GM15510 (cell line): ENCODE measurements around the gene NUDT5.

Experiments used
- POLR2A ChIP-seq: IDR thresholded peaks from 3 replicates; pipeline ENCODE4 v1.6.1; 2011; ENCODE audit warnings: borderline replicate concordance; ENCODE audit not compliant: insufficient read length; ENCODE audit errors: extremely low read depth

NUDT5 gene

DNA sequence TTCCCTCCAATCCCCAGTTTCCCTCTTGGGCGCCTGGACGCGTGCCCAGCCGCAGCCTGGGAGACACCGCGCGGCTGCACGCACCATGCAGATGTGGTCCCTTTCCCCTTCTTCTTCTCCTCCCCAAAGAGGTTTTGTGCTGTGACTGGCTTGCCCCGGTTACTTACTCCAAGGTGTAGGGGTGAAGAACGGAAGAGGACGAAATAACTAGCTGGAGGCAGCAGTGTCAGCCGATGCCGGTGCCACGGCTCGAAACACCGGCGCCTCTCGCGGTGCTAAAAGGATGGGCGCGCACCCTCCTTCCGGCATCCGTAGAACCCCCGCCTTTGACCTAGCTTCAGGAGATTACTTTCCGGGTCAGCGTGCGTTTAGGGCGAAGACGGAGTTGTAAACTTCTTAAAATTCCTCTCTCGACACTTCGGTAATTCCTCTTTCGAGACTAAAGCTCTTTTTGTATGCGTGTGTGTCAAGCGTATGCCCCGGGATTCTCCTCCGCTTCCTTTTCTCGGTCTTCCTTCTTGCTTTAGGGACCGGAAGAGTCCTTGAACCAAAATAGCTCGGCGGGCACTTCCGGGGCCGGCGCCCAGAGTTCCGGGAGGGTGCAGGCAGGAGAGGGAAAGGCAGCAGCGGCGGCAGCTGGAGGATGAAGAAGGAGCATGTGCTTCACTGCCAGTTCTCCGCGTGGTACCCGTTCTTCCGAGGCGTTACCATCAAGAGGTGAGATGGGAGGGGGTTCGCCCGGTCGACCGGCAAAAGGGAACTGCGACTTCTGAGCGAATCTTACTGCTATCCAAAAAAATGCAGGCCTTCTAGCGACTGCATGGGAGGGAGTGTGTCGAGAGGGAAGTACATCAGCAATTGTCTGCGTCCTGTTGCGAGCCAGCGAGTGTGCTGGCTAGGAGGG lies at the start of gene NUDT5, which contains the start of gene CDC123:
Gene NUDT5, minus strand, starts transcription at position 289 of the 904 bp plus-strand sequence. CDS start 9,600 bp downstream, outside the sequence.
Gene CDC123, plus strand, starts transcription at position 586 of the 904 bp plus-strand sequence. Its CDS starts 58 bp downstream, at position 644.
- TF ChIP-seq POLR2A: peak; percentile 55

DNA sequence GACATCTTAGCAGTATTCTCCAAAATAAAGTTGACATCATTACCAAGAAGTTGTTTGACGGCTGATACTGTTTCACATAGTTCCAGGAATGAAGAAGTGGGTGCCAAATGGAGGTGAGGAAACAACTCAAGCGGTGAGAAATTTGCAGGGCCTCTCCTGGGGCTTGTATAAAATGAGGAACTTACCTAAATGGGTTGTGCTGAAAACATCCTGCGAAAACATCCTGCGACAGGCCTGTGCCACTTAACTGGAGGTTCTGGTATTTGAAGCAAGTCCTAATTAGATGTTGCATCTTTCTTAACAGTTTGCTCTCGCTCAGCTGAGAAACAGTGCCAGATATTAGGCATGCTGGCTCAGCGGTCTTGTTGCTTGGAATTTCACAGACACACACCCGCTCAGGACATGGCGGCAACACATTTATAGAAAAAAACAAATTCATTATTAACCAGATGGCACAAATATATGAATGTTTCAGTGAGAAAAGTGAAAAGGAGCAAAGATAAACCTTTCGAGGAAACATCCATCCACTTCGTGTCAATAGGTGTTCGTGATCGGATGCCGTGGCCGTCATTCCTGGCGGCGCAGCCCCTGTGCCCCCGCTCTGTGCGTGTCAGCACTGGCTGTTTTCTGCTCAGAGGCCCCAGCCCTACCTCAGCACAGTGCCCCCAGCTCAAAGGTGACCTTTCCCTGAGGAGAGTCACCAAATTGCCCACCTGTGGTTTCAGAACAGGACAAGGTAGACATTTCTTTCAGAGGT lies 48.4 kb upstream of the NUDT5 start:
- TF ChIP-seq POLR2A: no peak

DNA sequence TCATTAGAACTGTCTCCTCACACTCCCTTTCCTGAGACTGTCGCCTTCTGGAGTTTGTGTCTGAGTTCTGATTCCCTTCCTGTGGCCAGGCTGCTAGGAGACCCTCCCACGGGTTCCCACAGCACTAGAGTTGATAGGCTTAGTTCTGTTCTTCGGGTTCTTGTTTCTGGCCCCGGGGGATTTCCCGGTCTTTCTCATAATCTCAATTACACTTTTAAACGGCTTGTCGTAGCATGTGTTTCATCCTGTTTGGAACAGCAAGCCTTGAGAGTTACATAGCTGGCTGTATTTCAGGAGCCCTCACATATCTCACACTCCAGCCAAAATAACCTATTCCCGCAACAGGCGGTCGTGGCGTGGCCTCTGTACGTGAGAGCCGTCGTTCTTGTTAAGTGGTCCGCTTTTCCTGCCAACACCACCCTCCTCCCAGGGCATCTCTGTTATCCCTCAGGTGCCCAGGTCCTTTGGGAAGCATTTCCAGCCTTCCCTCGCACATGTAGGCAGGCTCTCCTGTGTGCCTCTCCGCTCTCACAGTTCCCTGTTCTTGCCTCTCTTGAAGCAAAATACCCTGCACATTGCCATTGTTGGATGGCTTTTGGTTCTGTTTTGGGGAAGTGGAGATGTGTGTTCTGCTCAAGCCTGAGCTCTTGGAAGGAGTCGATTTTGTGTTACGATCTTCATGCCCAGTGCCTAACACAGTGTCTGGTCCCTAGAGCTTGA lies 46.3 kb upstream of the NUDT5 start:
- TF ChIP-seq POLR2A: no peak

DNA sequence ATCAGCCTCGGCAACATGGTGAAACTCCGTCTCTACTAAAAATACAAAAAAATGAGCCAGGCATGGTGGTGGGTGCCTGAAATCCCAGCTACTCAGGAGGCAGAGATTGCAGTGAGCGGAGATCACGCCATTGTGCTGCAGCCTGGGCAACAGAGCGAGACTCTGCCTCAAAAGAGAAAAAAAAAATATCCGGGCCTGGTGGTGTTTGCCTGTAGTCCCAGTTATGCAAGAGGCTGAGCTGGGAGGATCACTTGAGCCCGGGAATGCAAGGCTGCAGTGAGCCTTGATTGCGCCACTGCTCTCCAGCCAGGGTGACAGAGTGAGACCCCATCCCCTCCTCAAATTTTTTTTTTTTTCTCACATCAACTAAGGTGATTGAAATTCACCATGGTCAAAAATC lies 43.1 kb upstream of the NUDT5 start:
- no peak for TF ChIP-seq POLR2A

DNA sequence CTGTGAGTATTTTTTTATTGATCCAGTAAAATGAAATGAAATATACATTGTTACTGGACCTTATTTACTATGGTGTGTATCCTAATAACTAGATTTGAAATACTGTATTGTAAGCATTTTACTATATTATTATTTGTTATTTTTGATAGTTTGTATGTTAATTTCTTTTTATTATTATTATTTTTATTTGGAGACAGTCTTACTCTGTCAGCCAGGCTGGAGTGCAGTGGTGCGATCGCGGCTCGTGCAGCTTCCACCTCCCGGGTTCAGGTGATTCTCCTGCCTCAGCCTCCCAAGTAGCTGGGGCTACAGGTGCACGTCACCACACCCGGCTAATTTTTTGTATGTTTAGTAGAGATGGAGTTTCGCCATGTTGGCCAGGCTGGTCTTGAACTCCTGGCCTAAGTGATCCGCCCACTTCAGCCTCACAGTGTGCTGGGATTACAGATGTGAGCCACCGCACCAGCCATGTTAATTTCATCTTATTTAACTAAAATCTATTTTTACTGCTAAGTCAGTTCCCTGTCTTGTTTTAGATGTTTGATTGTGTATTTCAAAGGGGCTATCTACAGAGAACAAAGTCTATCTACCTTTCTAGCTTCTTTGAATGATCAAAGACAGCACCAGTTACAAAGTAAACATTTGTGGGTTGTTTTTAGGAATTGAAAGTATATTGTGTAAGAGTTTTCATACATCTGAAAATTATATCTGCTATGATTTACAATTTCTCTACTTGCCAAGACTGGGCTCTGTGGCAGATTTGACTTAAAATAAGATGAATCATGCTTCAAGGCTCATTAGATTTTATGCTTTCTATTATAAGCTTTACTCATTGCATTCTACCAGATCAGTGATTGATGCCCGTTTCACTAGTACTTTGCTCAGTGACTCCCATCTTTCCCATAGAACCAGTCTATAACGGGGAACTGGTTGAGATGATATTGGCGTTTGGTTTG lies 41.9 kb upstream of the NUDT5 start:
- no peak for TF ChIP-seq POLR2A

DNA sequence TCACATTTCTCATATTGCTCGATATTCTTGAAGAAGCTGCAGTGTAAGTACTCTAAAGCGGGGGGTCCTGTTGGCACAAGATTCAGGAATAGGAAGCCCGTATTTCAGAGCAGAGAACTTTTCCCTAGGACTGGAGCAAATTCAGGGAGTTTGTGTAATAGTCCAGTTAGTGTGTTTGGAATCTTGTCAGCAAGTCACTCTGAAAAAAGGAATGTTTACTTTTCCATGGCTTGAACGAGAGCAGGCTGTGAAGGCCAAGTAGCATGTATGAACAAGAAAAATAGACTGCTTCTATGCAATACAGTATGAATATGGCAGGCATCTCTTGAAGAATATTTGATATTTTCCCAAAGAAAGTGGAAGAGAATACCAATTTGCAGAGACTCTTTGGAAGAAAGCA lies 40.1 kb upstream of the NUDT5 start:
- TF ChIP-seq POLR2A: no peak

DNA sequence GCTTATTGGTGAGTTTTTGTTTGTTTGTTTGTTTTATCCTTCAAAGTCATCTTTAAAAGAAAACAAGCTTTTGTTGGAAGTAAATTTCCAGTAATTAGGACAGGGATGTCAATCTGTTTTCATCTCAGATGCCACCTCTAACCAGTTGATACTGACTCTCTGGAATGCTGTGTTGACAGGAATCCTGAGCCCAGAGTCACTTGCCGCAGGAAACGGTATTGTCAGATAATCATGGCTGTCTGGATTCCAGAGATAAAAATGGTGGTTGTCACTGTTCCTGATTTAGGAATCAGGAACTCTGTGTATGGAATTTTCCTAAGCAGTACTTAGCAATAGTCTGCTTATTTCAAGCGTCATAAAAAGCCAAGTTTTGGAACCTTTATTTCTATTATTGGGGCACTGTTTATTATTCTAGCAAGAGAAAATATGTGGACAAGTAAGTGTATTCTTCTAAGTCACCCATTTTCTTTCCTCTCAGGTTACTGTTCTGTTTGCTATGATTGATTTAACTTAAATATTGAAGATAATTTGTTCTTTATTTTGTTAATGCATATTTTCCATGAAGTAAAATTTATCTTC lies 39.5 kb upstream of the NUDT5 start:
- no peak for TF ChIP-seq POLR2A

DNA sequence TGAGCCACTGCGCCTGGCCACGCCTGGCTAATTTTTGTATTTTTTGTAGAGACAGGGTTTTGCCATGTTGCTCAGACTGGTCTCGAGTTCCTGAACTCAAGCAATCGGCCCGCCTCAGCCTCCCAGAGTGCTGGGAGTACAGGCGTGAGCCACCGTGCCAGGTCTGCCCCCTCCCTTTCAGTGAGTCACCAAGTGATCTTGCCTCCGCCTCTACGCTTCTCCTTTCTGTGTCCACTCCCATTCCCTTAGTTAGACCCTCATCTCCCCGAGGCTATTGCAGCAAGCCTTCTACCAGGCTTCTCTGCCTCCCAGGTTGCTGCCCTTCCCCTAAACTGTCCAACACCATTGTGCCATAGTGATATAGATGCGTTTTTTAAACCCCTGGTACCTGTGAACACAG lies 33.2 kb upstream of the NUDT5 start:
- no peak for TF ChIP-seq POLR2A

DNA sequence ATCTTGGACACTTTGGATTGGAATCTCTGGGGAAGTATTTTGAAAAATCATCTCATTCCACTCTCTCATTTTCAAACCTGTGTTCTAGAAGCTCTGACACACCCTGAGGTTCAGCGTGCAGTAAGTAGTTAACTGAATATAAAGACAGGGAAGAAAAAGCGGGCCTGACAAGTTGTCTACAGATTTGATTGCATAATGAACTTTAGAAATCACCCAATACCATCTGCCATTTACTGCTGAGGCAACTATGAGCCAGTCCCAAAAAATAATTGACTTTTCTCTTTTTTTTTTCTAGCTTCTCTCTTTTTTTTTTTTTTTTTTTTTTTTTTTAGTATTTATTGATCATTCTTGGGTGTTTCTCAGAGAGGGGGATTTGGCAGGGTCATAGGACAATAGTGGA lies 29.8 kb upstream of the NUDT5 start:
- no peak for TF ChIP-seq POLR2A

DNA sequence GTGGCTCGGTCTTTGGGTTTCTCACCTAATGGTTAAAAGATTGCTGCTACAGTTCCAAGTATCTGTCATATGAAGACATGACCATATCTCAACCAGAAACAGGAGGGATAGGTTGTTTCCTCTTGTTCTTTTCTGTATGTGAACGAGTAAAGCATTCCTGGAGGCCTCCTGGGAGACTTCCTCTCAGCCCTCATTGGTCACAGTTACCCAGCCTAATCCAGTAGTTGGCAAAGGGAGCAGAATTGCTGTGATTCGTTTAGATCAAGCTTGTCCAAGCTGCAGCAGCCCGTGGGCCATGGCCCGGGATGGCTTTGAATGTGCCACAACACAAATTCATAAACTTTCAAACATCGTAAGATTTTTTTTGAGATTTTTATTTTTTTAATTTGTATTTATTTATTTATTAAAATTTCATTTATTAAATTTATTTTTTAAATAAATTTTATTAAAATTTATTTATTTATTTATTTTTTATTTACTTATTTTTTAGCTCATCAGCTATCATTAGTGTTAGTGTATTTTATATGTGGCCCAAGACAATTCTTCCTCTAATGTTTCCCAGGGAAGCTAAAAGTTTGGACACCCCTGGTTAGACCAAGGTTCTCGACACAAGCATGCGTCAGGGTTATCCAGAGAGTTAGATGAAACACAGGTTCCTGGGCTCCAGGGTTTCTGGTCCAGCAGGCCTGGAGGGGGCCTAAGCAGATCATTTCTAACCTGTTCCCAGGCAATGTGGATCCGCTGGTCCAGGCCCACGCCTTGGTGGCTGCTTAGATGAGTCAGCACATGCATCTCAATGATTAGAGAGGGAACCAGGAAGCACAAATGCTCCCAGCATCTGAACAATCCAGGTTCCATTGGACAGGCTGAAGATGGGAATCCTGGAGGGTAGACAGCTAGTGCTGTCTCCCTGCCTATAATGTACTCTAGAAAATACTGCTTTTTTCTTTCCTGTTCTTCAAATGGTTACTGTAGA lies 25.9 kb upstream of the NUDT5 start:
- no peak for TF ChIP-seq POLR2A

DNA sequence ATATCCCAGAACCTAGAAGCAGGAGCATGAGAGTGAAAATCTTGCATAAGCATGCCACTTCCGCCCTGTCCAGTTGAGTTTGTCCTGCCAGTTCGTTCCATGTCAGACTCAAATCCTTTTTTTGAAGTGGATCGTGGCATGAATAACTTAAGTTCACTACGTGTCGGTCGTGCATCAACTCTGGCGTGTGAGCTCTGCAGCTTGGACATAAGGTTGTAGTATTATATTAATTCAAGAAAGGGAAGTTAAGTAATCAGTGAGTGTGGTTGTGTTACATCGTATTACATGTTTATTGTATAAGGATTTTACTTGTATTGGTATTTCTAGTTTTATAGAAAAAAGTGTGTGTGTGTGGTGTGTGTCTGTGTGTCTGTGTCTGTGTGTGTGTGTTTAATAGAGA lies 23.3 kb upstream of the NUDT5 start:
- no peak for TF ChIP-seq POLR2A

DNA sequence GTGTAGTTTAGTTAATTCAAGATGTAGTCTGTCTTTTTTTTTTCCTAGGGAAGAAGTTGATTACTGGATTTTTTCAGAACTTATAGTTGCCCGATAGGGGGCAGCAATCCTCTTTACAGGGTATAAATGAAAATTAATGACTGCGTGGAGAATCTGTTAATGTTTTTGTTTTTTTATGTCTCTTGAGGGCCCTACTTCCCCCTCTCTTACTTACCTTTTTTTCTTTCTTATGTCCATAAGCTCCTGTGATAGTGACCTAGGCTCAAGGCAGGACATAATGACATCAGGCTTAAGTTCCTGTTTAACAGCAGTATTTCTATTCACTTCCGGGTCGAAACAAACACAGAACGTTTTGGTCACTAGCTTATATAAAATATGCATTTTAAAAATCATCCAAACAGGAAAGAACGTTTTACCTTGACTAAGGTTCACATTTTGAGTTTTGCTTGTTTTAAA lies 19.1 kb upstream of the NUDT5 start:
- TF ChIP-seq POLR2A: no peak

DNA sequence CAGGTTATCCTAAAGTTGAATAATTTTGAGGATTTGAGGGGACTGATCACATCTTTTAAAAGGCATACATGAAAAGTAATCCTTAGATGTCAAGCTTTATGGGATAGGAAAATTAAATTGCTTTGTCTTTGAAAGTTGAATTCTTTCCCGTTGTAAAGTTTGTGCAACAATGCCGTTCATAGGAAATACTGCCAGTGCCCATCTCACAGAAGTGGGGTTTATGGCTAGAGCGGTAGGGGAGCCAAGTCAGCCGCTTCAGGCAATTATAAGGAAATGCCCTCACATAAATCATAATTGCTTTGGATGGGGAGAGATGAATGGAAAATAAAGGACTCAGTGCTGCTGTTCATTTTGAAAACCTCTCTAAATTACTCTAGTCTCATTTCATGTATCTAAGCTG lies 18.4 kb upstream of the NUDT5 start:
- TF ChIP-seq POLR2A: no peak

DNA sequence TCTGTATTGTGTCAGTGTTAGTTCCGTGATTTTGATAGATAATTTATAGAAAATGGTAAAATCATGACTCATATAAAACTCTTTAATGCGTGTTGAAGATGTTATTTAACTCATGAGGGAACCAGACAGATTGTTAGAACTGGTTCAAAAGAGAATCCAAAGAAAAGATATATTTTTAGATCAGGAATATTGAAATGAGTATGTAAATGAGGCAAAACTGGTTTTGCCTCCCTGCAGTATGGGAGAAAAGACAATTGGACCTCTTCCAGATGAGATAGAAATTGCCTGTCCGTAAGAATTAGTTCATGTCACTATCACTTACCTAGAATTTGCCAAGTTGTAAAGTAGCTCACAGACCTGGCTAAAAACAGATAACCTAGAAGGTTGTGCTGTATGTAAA lies 17.9 kb upstream of the NUDT5 start:
- no peak for TF ChIP-seq POLR2A
